Type B pancreatic cell (in vitro differentiated cells): ENCODE results near the gene DCBLD1. TPM values are rescaled to one million over a fixed set of nuclear protein-coding genes. Genes with fewer than 3 reads are reported as not detected.

ENCODE experiments used
- DNase-seq: peaks from one replicate; pipeline ENCODE4 v3.0.0; 2021; ENCODE audit warnings: mixed read lengths; ENCODE audit not compliant: unreplicated experiment; ENCODE audit errors: extremely low spot score
- H3K27ac Mint-ChIP-seq: 2 replicates; pipeline ENCODE4 v1.8.0; 2021; ENCODE audit warnings: mild to moderate bottlenecking, mixed read lengths
- H3K27me3 Mint-ChIP-seq: 2 replicates; pipeline ENCODE4 v1.8.0; 2021; ENCODE audit warnings: mixed read lengths
- H3K36me3 Mint-ChIP-seq: 2 replicates; pipeline ENCODE4 v1.8.0; 2021; ENCODE audit warnings: mixed read lengths
- H3K4me1 Mint-ChIP-seq: one replicate; pipeline ENCODE4 v1.8.0; 2021; ENCODE audit warnings: mixed read lengths; ENCODE audit not compliant: unreplicated experiment
- H3K4me3 Mint-ChIP-seq: 2 replicates; pipeline ENCODE4 v1.8.0; 2021; ENCODE audit warnings: mild to moderate bottlenecking, mixed read lengths
- H3K9me3 Mint-ChIP-seq: 2 replicates; pipeline ENCODE4 v1.8.0; 2021; ENCODE audit warnings: mixed read lengths
- total RNA-seq: library from RNA; stranded (reverse); gene quantifications from 2 replicates; pipeline ENCODE4 v1.2.1, GENCODE V29; 2021; ENCODE audit warnings: low replicate concordance
- TF ChIP-seq, protein P1 (sequence below): fragments of 200-600 bp; sonication (generic); conservative IDR thresholded peaks from 2 replicates; pipeline ENCODE4 v1.5.0; 2021; ENCODE audit warnings: antibody characterized with exemption, mild to moderate bottlenecking

The DCBLD1 gene
- total RNA-seq, 1 donor from 2014 or later = 9.0 TPM

DNA sequence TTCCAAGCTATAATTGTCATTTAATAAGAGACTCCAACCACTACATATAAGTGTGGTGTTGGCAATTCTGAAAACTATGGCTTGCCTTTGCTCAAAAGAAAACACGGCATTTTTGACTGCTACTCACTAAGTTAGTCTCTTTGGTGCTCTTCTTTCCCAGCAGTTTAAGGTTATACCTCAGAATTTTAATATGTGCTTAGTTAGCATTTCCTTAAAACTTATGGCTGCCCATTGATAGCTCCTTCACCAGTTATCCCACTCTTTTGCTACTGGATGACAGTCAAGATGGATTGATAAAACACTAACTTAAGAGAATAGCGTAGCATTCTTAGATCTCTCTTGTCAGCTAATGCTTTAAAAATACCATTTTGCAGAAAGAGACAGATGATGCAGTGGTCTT lies 85.8 kb downstream of the DCBLD1 start:
- Mint-ChIP-seq H3K9me3 (no peaks in the 10 kb centered on the region), H3K4me3 (no peak overlapping the region)

GRCh38 chr6:117568831-117569410 lies 86.4 kb downstream of the DCBLD1 start:
- Mint-ChIP-seq H3K4me1 (no peaks in the 10 kb centered on the region), H3K36me3 (peaks cover 20% of the 10 kb centered on the region), H3K27ac (no peak overlapping the region), H3K9me3 (no peaks in the 10 kb centered on the region), H3K27me3 (no peaks in the 10 kb centered on the region), H3K4me3 (no peak overlapping the region)
- no peak for DNase-seq
- TF ChIP-seq, protein P1, sequence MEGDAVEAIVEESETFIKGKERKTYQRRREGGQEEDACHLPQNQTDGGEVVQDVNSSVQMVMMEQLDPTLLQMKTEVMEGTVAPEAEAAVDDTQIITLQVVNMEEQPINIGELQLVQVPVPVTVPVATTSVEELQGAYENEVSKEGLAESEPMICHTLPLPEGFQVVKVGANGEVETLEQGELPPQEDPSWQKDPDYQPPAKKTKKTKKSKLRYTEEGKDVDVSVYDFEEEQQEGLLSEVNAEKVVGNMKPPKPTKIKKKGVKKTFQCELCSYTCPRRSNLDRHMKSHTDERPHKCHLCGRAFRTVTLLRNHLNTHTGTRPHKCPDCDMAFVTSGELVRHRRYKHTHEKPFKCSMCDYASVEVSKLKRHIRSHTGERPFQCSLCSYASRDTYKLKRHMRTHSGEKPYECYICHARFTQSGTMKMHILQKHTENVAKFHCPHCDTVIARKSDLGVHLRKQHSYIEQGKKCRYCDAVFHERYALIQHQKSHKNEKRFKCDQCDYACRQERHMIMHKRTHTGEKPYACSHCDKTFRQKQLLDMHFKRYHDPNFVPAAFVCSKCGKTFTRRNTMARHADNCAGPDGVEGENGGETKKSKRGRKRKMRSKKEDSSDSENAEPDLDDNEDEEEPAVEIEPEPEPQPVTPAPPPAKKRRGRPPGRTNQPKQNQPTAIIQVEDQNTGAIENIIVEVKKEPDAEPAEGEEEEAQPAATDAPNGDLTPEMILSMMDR = no peak

More for the DNA sequence above, 85.8 kb downstream of the DCBLD1 start:
- Mint-ChIP-seq H3K27ac (no peak overlapping the region), H3K4me1 (no peaks in the 10 kb centered on the region), H3K36me3 (peaks cover 18% of the 10 kb centered on the region), H3K27me3 (no peaks in the 10 kb centered on the region)
- TF ChIP-seq, protein P1 = no peak
- DNase-seq = no peak

- no peak overlapping the region for H3K4me3 Mint-ChIP-seq
- TF ChIP-seq, protein P1 = no peak
- no peaks in the 10 kb centered on the region for H3K4me1 Mint-ChIP-seq
- H3K27me3 Mint-ChIP-seq = no peaks in the 10 kb centered on the region
- H3K36me3 Mint-ChIP-seq = peaks cover 16% of the 10 kb centered on the region
- H3K9me3 Mint-ChIP-seq = no peaks in the 10 kb centered on the region
- no peak for DNase-seq
- no peak overlapping the region for H3K27ac Mint-ChIP-seq
Measured at GRCh38 chr6:117573006-117573680, 90.7 kb downstream of the DCBLD1 start.

- no peak for DNase-seq
- Mint-ChIP-seq H3K4me1 (no peaks in the 10 kb centered on the region), H3K27ac (no peak overlapping the region), H3K27me3 (no peaks in the 10 kb centered on the region), H3K9me3 (no peaks in the 10 kb centered on the region), H3K36me3 (peaks cover 9% of the 10 kb centered on the region), H3K4me3 (no peak overlapping the region)
- TF ChIP-seq, protein P1 = no peak
Measured at GRCh38 chr6:117574198-117574597, 91.7 kb downstream of the DCBLD1 start.

GRCh38 chr6:117585647-117586046 lies 103.2 kb downstream of the DCBLD1 start:
- Mint-ChIP-seq H3K27me3 (no peaks in the 10 kb centered on the region), H3K36me3 (peaks cover 27% of the 10 kb centered on the region), H3K27ac (no peak overlapping the region), H3K4me3 (no peak overlapping the region), H3K4me1 (no peaks in the 10 kb centered on the region), H3K9me3 (no peaks in the 10 kb centered on the region)
- DNase-seq = no peak
- TF ChIP-seq, protein P1 = no peak
